ENCODE measurements around the gene IL1RAPL1.

DNA sequence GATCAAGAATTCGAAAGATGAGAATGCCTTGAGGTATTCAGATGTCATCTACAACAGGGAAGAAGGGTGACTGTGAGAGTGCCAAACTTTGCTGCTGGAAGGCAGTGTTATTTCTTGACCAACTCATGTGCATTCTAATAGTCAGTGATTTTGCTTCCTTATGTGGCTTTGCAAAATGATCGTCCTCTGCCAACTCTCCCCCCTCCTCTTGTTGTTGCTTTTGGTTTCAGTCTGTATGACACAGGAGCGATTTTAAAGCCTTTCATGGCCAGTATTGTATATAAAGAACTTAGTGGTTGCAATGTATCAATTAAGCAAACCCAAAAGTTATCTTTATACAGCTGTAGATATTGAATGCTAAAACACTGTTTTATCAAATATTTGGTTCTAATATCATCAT is 379.1 kb downstream of the IL1RAPL1 start:
- TF ChIP-seq PATZ1 (CRISPR knock-in tag; IDR thresholded peaks at IDR 0.05; ENCODE audit: borderline replicate concordance) = no peak
- no peak for TF ChIP-seq ESRRG (CRISPR knock-in tag; IDR thresholded peaks at IDR 0.05)
- TF ChIP-seq CREB5 (CRISPR knock-in tag; IDR thresholded peaks at IDR 0.05; ENCODE audit: low read depth) = no peak
- TF ChIP-seq ARNTL (CRISPR knock-in tag; IDR thresholded peaks at IDR 0.05; ENCODE audit: borderline replicate concordance, low read depth) = no peak
- TF ChIP-seq ZNF8 (CRISPR knock-in tag; IDR thresholded peaks at IDR 0.05) = no peak
- TF ChIP-seq SNAI2 (CRISPR knock-in tag; IDR thresholded peaks at IDR 0.05) = no peak
- TF ChIP-seq RARB (CRISPR knock-in tag; IDR thresholded peaks at IDR 0.05) = no peak
- TF ChIP-seq CSDC2 (CRISPR knock-in tag; IDR thresholded peaks at IDR 0.05) = no peak

Measured in SK-N-SH treated with all-trans-retinoic acid at 6 μM for 48 hours (cell line).